ENCODE measurements around the gene ELMO1.

DNA sequence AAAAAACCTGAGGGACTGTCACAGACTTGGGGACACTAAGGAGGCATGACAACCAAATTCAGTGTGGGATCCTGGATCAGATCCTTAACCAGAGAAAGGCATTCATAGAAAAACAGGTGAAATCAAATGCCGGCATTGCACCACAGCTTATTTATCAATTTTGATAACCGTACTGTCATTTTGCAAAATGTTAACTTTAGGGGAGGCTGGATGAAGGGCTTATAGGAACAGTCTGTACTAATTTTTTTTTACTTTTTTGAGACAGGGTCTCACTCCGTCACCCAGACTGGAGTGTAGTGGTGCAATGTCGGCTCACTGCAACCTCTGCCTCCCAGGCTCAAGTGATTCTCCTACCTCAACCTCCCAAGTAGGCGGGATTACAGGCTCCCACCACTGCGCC lies 217.1 kb downstream of the ELMO1 start:
- TF ChIP-seq, protein P1, sequence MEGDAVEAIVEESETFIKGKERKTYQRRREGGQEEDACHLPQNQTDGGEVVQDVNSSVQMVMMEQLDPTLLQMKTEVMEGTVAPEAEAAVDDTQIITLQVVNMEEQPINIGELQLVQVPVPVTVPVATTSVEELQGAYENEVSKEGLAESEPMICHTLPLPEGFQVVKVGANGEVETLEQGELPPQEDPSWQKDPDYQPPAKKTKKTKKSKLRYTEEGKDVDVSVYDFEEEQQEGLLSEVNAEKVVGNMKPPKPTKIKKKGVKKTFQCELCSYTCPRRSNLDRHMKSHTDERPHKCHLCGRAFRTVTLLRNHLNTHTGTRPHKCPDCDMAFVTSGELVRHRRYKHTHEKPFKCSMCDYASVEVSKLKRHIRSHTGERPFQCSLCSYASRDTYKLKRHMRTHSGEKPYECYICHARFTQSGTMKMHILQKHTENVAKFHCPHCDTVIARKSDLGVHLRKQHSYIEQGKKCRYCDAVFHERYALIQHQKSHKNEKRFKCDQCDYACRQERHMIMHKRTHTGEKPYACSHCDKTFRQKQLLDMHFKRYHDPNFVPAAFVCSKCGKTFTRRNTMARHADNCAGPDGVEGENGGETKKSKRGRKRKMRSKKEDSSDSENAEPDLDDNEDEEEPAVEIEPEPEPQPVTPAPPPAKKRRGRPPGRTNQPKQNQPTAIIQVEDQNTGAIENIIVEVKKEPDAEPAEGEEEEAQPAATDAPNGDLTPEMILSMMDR (IDR thresholded peaks at IDR 0.05): no peak
- TF ChIP-seq POLR2A (IDR thresholded peaks at IDR 0.05) (no peak), EP300 (IDR thresholded peaks at IDR 0.05) (no peak)

Data from ovary (tissue), 3 donors.